H54 (cell line): ENCODE results near the gene WDR64.
"Not testable (repeated sequence)": the region's sequence is repeated elsewhere in the genome, so short reads cannot be mapped to it uniquely, and the experiment has no call there.

Experiments
- DNase-seq: peaks from one replicate; pipeline ENCODE4 v3.0.0; 2011; ENCODE audit warnings: low spot score, mixed read lengths; ENCODE audit not compliant: insufficient read length
- FAIRE-seq: peaks from 3 replicates; lab custom pipeline; 2011; peaks lifted over from hg19 to GRCh38; lab: Jason Lieb, UNC
- POLR2A ChIP-seq: IDR thresholded peaks from 2 replicates; pipeline ENCODE4 v1.6.1; 2011; ENCODE audit warnings: low read depth, mild to moderate bottlenecking, low read length

Gene WDR64

DNA sequence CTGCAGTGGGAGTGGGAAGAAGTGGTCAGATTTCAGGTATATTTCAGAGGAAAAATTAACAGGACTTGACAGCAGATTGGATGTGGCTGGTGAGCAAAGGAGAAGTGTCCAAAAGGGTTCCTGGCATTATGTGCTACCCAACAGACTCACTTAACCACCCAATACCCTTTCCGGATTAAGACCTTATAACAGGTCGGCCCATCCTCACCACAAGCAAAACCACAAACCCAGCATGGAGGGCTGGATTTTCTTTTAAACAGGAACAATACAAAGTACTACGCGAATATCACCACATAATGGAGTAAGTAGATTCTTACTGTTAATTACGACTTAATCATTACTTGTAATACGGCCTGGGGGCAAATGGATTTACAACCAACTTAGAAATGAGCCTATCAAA lies 59.2 kb downstream of the WDR64 start:
- FAIRE-seq (no peak), DNase-seq (no peak)
- no peak for TF ChIP-seq POLR2A

DNA sequence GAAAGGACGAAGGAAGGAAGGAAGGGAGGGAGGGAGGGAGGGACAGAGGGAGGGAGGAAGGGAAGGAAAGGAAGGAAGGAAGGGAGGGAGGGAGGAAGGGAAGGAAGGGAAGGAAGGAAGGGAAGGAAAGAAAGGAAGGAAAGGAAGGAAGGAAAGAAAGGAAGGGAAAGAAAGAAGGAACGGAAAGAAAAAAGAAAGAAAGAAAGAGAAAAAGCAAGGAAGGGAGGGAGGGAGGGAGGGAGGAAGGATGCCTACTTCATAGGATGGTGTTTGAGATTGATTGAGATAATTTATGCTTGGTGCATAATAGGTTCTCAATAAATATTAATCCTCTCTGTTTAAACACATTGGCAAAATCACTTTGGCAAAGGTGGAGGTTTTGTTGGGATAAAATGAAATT lies 61.2 kb downstream of the WDR64 start:
- DNase-seq (no peak), FAIRE-seq (no peak)
- no peak for TF ChIP-seq POLR2A

DNA sequence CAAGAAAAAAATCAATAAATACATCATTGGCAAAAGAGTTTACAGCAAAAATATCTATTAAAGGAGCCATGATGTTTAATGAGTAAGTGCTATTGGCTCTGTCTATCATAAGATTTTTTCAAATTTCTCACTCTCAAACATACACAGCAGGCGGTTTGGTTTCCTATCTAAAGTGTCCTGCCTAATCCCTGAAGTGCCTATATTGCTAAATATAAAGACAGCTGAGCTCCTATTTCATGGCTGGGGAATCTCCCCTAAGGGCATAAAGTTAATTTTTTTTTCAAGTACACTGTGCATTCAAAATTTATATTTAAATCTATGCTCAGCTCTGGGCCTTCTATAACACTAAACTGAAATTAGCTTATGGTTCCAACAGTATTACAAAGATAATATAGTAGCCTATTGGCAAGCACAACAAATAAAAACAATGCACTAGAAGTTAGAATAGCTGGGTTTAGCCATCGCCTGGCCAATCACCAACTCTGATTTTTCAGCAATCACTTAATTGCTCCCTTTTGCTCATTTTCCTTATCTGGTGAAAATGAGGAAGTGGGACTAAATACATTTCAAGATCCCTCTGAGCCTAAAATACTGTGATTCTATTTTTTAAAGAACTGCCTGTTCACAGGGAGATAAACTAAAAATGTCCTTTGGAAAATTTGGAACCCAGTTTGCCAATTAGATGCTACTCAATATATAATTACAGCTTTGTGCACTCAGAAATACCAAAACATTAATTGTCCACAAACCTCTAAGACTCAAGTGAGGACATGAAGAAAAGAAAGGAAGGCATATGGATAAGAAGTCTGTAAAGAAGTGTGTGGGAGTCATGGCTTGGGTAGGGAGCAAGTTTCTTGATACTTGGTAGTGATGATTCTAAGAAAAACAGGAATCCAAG lies 62.5 kb downstream of the WDR64 start:
- TF ChIP-seq POLR2A, result no peak
- DNase-seq, result no peak
- no peak for FAIRE-seq

DNA sequence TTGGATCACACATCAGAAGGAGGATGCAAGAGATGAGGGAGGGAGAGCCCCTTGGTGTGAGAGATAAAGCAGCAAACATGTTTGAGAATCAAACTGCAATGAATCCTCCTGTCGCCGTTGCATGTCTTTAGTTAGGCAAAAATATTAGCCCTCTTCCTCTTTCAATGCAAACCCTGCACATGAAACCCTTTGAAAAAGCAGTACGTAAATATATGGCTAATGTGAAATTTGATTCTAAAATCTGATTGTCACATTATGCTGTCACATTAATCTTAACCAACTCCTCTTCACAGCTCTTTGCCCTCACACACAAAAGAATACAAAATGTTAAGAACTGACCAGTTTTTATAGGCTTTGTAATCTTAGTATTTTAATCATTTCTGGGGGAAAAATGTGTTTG lies 63.4 kb downstream of the WDR64 start:
- no peak for TF ChIP-seq POLR2A
- FAIRE-seq, result no peak
- no peak for DNase-seq

DNA sequence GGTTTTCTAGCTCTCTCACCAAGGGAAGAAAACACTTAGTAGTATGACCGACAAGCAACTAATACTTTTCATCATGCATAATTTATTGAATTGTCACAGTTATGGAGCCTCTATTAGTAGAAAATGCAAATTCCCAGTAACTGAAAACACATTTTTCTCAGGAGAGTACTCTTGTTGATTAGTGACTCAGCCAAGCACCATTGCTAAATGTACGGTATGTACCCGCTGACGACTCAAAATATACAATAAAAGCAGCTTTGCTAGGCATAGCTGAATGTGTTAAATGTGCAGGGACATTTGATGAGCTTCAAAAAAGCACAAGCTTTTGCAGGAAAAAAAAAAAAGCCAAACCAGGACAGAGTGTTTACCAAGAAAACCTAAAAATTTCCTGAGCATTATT lies 63.9 kb downstream of the WDR64 start:
- DNase-seq (no peak), FAIRE-seq (no peak)
- TF ChIP-seq POLR2A, result no peak

DNA sequence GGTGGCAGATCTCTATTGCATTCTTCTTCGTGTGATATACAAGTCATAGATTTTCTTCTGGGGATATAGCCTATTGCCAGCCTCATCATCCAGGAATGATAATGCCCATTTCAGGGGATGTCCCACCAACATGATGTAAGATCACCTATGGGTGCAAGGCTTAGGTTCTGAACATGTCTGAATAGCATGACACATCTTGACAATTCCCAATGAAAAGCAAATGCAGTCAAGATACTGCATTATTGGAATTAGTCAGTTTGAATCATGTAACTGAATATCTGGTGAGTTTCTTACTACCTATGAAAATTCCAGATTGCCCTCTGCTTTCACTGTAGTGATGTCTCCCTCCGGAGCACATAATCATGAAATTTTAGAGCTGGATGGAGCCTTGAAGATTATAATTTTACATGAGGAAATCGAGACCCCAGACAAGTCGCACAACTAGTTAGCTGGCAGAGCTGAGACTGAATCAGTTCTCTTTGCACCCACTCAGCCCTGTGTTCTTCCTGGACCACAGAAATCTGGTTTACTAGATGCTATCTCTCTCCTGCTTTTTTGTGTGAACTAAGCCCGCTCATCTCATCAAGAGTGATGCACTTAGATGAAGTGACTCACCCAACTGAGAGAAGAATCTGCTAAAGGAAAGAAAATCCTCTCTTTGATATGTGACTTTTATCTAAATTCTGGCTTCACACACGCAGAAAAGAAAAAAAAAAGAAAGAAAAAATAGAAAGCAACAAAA lies 65.0 kb downstream of the WDR64 start:
- DNase-seq (no peak), FAIRE-seq (no peak)
- TF ChIP-seq POLR2A, result no peak

DNA sequence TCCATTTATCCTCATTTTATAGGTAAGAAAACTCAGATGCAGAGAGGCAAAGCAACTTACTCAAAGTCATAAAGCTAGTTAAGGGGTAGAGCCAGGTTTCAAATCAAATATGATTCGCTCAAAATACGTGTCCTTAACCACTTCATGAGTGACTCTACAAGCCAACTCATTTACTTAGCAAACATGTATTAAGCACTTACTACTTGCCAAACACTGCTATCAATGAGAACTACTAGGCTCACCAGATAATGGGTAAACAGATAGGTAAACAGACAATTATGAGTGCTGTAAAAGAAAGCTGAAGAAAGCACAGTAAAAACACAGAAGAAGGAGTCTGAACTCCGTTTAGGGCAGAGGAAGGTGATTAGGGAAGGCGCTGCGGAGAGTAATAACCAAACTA lies 65.9 kb downstream of the WDR64 start:
- no peak for FAIRE-seq
- DNase-seq, result no peak
- TF ChIP-seq POLR2A, result no peak

DNA sequence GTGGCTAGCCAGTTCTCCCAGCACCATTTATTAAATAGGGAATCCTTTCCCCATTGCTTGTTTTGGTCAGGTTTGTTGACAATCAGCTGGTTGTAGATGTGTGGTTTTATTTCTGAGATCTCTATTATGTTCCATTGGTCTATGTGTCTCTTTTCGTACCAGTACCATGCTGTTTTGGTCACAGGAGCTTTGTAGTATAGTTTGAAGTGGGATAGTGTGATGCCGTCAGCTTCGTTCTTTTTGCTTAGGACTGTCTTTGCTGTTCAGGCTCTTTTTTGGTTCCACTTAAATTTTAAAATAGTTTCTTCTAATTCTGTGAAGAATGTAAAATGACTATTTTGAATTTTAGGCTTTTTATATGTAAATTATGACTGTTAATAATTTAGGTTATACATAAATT lies 68.9 kb downstream of the WDR64 start:
- FAIRE-seq (no peak), DNase-seq (no peak)
- no peak for TF ChIP-seq POLR2A

DNA sequence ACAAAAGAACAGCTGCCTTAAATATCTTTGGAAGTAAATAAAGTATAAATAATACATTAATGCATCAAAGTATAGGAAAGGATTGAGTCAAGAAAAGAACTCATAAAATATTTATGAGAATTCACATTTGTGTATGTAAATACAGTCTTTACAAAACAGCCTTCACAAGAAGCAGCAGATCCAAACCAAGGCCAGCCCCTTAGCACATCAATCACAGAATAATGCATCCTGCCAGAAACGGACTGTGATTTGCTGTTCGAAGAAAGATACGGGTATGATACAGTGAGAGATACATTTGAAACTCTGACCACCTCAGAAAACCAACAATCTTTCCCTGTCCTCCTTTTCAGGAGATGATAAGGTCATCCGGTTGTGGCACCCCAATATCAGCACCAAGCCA lies 70.9 kb downstream of the WDR64 start:
- TF ChIP-seq POLR2A, result no peak
- DNase-seq (no peak), FAIRE-seq (no peak)

DNA sequence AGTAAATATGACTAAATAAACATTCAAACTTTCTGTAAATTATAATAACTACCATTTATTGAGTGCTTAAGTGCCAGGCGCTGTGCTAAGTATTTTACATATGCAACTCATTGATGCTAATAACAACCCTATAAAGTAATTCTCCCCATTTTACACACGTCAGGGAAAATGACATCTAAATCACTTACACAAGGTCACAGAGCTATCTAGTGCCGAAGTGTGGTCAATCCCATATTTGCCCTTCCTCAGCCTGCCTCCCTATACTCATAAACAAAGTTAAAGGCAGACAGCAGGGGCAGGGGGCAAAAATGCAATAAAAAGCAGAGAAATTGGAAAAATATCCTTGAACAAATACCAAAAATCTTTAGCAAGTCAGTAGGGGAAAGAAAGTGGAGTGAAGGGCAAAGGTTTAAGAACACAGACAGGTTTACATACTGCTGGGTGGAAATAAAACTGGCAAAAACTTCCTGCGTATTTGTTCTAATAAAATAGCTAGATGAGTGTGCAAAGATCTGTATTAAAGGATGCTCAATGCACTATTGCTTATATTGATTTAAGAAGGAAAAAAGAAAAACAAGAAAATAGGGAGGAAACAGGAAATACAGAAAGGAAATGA lies 72.8 kb downstream of the WDR64 start:
- DNase-seq (no peak), FAIRE-seq (no peak)
- no peak for TF ChIP-seq POLR2A

DNA sequence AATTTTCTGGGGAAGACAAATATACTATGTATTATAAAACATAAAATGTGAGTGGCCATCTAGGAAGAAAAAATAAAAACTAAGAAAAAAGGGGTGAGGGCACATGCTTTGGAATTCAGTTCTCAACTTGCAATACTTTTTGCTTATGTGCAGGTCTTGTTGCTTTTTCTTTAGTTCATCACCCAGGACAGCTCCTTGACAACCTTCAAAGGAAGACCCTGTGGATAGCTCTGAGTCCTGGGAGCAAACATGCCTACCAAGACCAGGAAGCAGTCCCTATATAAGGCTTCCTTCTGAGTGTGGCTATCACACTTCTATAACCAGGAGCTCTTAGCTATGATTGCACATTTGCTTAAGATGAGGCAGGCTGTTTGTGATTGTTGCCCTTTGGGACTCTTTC lies 78.0 kb downstream of the WDR64 start:
- FAIRE-seq (no peak), DNase-seq (no peak)
- TF ChIP-seq POLR2A, result no peak

DNA sequence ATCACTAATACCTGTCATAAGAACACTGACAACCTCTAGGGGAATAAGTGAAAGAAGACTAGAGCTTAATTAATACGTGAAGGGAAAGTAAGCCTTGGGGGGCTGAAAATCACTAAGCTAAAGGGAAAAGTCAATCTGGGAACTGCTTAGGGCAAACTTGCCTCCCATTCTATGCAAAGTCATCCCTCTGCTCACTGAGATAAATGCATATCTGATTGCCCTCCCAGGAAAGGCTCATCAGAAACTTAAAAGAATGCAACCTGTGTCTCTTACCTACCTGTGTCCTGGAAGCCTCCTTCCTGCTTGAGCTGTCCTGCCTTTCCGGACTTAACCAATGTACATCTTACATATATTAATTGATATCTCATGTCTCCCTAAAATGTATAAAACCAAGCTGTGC lies 81.8 kb downstream of the WDR64 start:
- FAIRE-seq (no peak), DNase-seq (no peak)
- no peak for TF ChIP-seq POLR2A

DNA sequence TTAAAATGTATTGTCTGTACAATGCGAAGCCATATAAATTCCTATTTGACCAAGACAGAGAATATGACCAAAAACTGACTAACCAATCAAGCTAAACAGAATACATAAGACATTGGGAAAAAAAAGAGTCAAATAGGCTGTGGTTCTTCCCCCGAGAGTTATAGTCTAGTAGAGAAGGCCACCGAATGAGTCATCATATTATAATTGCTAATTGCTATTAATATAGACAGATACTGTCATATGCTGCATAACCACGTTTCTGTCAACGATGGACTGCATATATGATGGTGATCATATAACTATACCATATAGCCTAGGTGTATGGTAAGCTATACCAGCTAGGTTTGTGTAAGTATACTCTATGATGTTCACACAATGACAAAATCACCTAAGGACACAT lies 82.5 kb downstream of the WDR64 start:
- DNase-seq (no peak), FAIRE-seq (no peak)
- no peak for TF ChIP-seq POLR2A

DNA sequence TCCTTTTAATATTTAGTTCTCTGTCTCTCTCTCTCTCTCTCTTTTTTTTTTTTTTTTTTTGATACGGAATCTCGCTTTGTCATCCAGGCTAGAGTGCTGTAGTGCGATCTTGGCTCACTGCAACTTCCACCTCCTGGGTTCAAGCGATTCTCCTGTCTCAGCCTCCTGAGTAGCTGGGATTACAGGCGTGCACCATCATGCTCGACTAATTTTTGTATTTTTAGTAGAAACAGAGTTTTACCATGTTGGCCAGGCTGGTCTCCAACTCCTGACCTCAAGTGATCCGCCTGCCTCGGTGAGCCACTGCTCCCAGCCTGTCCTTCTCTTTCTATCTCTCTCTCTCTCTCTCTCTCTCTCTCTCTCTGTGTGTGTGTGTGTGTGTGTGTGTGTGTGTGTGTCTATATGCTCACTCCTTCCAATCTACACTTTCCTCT lies 83.4 kb downstream of the WDR64 start:
- not testable (repeated sequence) for FAIRE-seq

More for the DNA sequence above, 83.4 kb downstream of the WDR64 start:
- not testable (repeated sequence) for DNase-seq
